Neural progenitor cell (in vitro differentiated cells): ENCODE results near the gene FTH1.

Experiments used
- CTCF ChIP-seq: fragments of 200-600 bp; sonication (generic); IDR thresholded peaks from 2 replicates; pipeline ENCODE4 v1.5.1; 2017; ENCODE audit warnings: antibody characterized with exemption, mild to moderate bottlenecking
- EZH2 ChIP-seq: fragments of 200-600 bp; sonication (generic); IDR thresholded peaks from 2 replicates; pipeline ENCODE4 v1.6.1; 2017; ENCODE audit warnings: antibody characterized with exemption, mild to moderate bottlenecking, moderate library complexity
- EZH2phosphoT487 ChIP-seq: fragments of 200-600 bp; sonication (generic); IDR thresholded peaks from 2 replicates; pipeline ENCODE4 v1.6.1; 2017; ENCODE audit warnings: antibody characterized with exemption

DNA sequence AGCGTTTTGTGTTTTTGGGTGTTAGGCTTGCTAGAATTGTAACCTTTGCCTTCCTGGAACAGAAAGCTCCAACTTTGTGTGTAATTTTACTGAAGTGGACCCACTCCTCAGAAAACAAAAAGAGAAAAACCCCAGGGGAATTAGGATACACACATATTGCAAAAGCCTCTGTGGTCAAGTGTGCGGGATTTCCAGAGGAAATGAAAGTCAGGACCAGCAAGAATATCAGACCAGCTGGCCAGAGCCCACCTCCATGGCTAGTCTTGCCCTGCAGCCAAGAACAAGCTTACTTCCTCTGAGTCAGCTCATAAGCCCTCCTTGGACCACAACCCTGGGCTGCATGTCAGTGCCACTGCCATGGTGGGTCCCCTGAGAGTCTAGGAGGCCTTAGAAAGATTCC is 37.0 kb upstream of the FTH1 start:
- TF ChIP-seq EZH2 (no peak), CTCF (no peak), EZH2phosphoT487 (no peak)
